Endothelial cell (in vitro differentiated cells): ENCODE data around the gene DMD. TPM values are rescaled to one million over a fixed set of nuclear protein-coding genes. Genes with fewer than 3 reads are reported as not detected.

Source experiments
- DNase-seq: peaks from one replicate; pipeline ENCODE4 v3.0.0; 2021; ENCODE audit warnings: low spot score
- H3K27ac Mint-ChIP-seq: one replicate; pipeline ENCODE4 v1.8.0; 2021; ENCODE audit warnings: mixed read lengths, inconsistent platforms; ENCODE audit not compliant: unreplicated experiment
- H3K27me3 Mint-ChIP-seq: one replicate; pipeline ENCODE4 v1.8.0; 2021; ENCODE audit warnings: mild to moderate bottlenecking, moderate library complexity, mixed read lengths, inconsistent platforms; ENCODE audit not compliant: unreplicated experiment
- H3K36me3 Mint-ChIP-seq: one replicate; pipeline ENCODE4 v1.8.0; 2021; ENCODE audit warnings: mild to moderate bottlenecking, low read depth, mixed read lengths, inconsistent platforms; ENCODE audit not compliant: unreplicated experiment
- H3K4me1 Mint-ChIP-seq: one replicate; pipeline ENCODE4 v1.8.0; 2021; ENCODE audit warnings: mild to moderate bottlenecking, mixed read lengths, inconsistent platforms; ENCODE audit not compliant: unreplicated experiment
- H3K4me3 Mint-ChIP-seq: one replicate; pipeline ENCODE4 v1.8.0; 2021; ENCODE audit warnings: mild to moderate bottlenecking, mixed read lengths, inconsistent platforms; ENCODE audit not compliant: unreplicated experiment
- H3K9me3 Mint-ChIP-seq: one replicate; pipeline ENCODE4 v1.8.0; 2021; ENCODE audit warnings: mixed read lengths, inconsistent platforms; ENCODE audit not compliant: unreplicated experiment
- CTCF ChIP-seq: fragments of 200-600 bp; sonication (generic); IDR thresholded peaks from one replicate; pipeline ENCODE4 v1.5.0; 2021; ENCODE audit warnings: antibody characterized with exemption; ENCODE audit not compliant: unreplicated experiment
- total RNA-seq: library from RNA; stranded (reverse); fragmentation: NEBNext Ultra II Directional; extraction: Animal tissue kit (Norgen Biotek cat#: 25700); gene quantifications from one replicate; pipeline ENCODE4 v1.2.1, GENCODE V29; 2021; ENCODE audit not compliant: unreplicated experiment

DMD gene
- total RNA-seq, 1 donor from 2014 or later = 5.5 TPM

- H3K36me3 Mint-ChIP-seq = no peaks in the 10 kb centered on the region
- H3K27me3 Mint-ChIP-seq = no peaks in the 10 kb centered on the region
- no peaks in the 10 kb centered on the region for H3K9me3 Mint-ChIP-seq
- no peak for DNase-seq
- no peaks in the 10 kb centered on the region for H3K4me1 Mint-ChIP-seq
- H3K27ac Mint-ChIP-seq = no peak overlapping the region
- H3K4me3 Mint-ChIP-seq = no peak overlapping the region
- TF ChIP-seq CTCF = no peak
Measured at GRCh38 chrX:32642283-32642682, 569.1 kb downstream of the DMD start.

- DNase-seq = no peak
- TF ChIP-seq CTCF = no peak
- H3K27ac Mint-ChIP-seq = no peak overlapping the region
- no peaks in the 10 kb centered on the region for H3K4me1 Mint-ChIP-seq
- H3K27me3 Mint-ChIP-seq = no peaks in the 10 kb centered on the region
- no peaks in the 10 kb centered on the region for H3K36me3 Mint-ChIP-seq
- no peak overlapping the region for H3K4me3 Mint-ChIP-seq
- H3K9me3 Mint-ChIP-seq = no peaks in the 10 kb centered on the region
Measured at GRCh38 chrX:32618154-32618553, 593.2 kb downstream of the DMD start.

GRCh38 chrX:32614707-32615106, 596.6 kb downstream of the DMD start:
- Mint-ChIP-seq H3K9me3 (no peaks in the 10 kb centered on the region), H3K4me1 (no peaks in the 10 kb centered on the region), H3K27ac (no peak overlapping the region), H3K27me3 (no peaks in the 10 kb centered on the region), H3K4me3 (no peak overlapping the region), H3K36me3 (no peaks in the 10 kb centered on the region)
- no peak for DNase-seq
- TF ChIP-seq CTCF = no peak

- no peak for DNase-seq
- H3K27ac Mint-ChIP-seq = no peak overlapping the region
- no peaks in the 10 kb centered on the region for H3K9me3 Mint-ChIP-seq
- H3K4me3 Mint-ChIP-seq = no peak overlapping the region
- H3K36me3 Mint-ChIP-seq = no peaks in the 10 kb centered on the region
- no peaks in the 10 kb centered on the region for H3K4me1 Mint-ChIP-seq
- TF ChIP-seq CTCF = no peak
- no peaks in the 10 kb centered on the region for H3K27me3 Mint-ChIP-seq
Measured at GRCh38 chrX:32599156-32599555, 612.2 kb downstream of the DMD start.

GRCh38 chrX:32598707-32599106, 612.6 kb downstream of the DMD start:
- no peaks in the 10 kb centered on the region for H3K4me1 Mint-ChIP-seq
- H3K36me3 Mint-ChIP-seq = no peaks in the 10 kb centered on the region
- no peaks in the 10 kb centered on the region for H3K27me3 Mint-ChIP-seq
- no peak overlapping the region for H3K27ac Mint-ChIP-seq
- H3K4me3 Mint-ChIP-seq = no peak overlapping the region
- no peak for TF ChIP-seq CTCF
- no peak for DNase-seq
- H3K9me3 Mint-ChIP-seq = no peaks in the 10 kb centered on the region
